CD4-positive, alpha-beta T cell (primary cell): ENCODE results near the gene KRTAP4-1. TPM values are rescaled to one million over a fixed set of nuclear protein-coding genes. Genes with fewer than 3 reads are reported as not detected.

Experiments
- ATAC-seq: fragments of 200-7000 bp; cut with Tn5 transposase; one replicate; pipeline ENCODE4 v1.10.0; 2022; ENCODE audit warnings: mild to moderate bottlenecking; ENCODE audit not compliant: poor library complexity
- CTCF ChIA-PET: fragments of 350-600 bp; sonication (Branson Sonifier 250); formaldehyde crosslinking; loops from one replicate; lab custom pipeline; 2021; ENCODE audit warnings: antibody characterized with exemption, inconsistent platforms; lab: Charles Lee
- POLR2A ChIA-PET: fragments of 350-600 bp; sonication (Branson Sonifier 250); formaldehyde crosslinking; loops from one replicate; lab custom pipeline; 2021; ENCODE audit warnings: antibody characterized with exemption, inconsistent platforms; lab: Charles Lee
- DNase-seq, 14 experiments: peaks; one replicate each; pipeline ENCODE4 v3.0.0-alpha.2; 2013 to 2020; ENCODE audit warnings: mixed read lengths in 2 of 14
- H3K27ac ChIP-seq, 2 donors: one replicate each; pipeline versions ENCODE4 v1.5.1 to v1.7.0; 2013; ENCODE audit warnings: low read length in 2 of 2, low read depth in 1 of 2, mild to moderate bottlenecking in 1 of 2
- H3K27me3 ChIP-seq, 2 experiments: 1 replicate in 1 of 2; 2 replicates in 1 of 2; pipeline versions ENCODE4 v1.6.1 to v1.7.0; 2013; ENCODE audit warnings: low read length in 2 of 2, control low read depth in 1 of 2, mild to moderate bottlenecking in 1 of 2, moderate library complexity in 1 of 2; ENCODE audit not compliant: insufficient read depth in 2 of 2, control insufficient read depth in 1 of 2
- H3K36me3 ChIP-seq: one replicate; pipeline ENCODE4 v1.6.1; 2013; ENCODE audit warnings: low read length, control low read depth; ENCODE audit not compliant: insufficient read depth
- H3K4me1 ChIP-seq: one replicate; pipeline ENCODE4 v1.6.1; 2013; ENCODE audit warnings: low read length, control low read depth; ENCODE audit not compliant: insufficient read depth
- H3K4me3 ChIP-seq: one replicate; pipeline ENCODE4 v1.5.1; 2013; ENCODE audit warnings: mild to moderate bottlenecking, low read length, moderate library complexity
- H3K9me3 ChIP-seq, 2 experiments: 1 replicate in 1 of 2; 2 replicates in 1 of 2; pipeline versions ENCODE4 v1.6.1 to v1.7.0; 2013; ENCODE audit warnings: low read length in 2 of 2, mild to moderate bottlenecking in 2 of 2, control low read depth in 1 of 2, moderate library complexity in 1 of 2; ENCODE audit not compliant: control insufficient read depth in 1 of 2, insufficient read depth in 1 of 2
- H3K27ac Mint-ChIP-seq: one replicate; pipeline ENCODE4 v1.8.0; 2020; ENCODE audit warnings: mixed read lengths
- H3K27me3 Mint-ChIP-seq: one replicate; pipeline ENCODE4 v1.8.0; 2021; ENCODE audit warnings: mixed read lengths
- H3K36me3 Mint-ChIP-seq: one replicate; pipeline ENCODE4 v1.8.0; 2021; ENCODE audit warnings: low read depth, mixed read lengths
- H3K4me1 Mint-ChIP-seq: one replicate; pipeline ENCODE4 v1.8.0; 2021; ENCODE audit warnings: low read depth, mixed read lengths
- H3K4me3 Mint-ChIP-seq: one replicate; pipeline ENCODE4 v1.8.0; 2020; ENCODE audit warnings: mild to moderate bottlenecking, mixed read lengths
- H3K9me3 Mint-ChIP-seq: one replicate; pipeline ENCODE4 v1.8.0; 2020; ENCODE audit warnings: mixed read lengths
- intact Hi-C, 2 experiments: fragments of 100-400 bp; cut with DNase I in 1 of 2; cut with micrococcal nuclease in 1 of 2; formaldehyde crosslinking; loops; one replicate each; pipeline versions ENCODE4 v1.15.1 to v1.9.0; 2023 to 2025; cut with DNase I, micrococcal nuclease
- total RNA-seq, 174 experiments: library from RNA in 2 of 174; stranded (reverse) in 2 of 174; gene quantifications; one replicate each; pipeline ENCODE4 v1.2.3 and lab custom pipeline; 2021 to 2026
- TF ChIP-seq, protein P1 (sequence below): fragments of 200-600 bp; IDR thresholded peaks from one replicate; pipeline ENCODE4 v1.8.0; 2022; ENCODE audit warnings: antibody characterized with exemption, mild to moderate bottlenecking

The KRTAP4-1 gene
- total RNA-seq, 2 experiments from 2014 or later = not detected

DNA sequence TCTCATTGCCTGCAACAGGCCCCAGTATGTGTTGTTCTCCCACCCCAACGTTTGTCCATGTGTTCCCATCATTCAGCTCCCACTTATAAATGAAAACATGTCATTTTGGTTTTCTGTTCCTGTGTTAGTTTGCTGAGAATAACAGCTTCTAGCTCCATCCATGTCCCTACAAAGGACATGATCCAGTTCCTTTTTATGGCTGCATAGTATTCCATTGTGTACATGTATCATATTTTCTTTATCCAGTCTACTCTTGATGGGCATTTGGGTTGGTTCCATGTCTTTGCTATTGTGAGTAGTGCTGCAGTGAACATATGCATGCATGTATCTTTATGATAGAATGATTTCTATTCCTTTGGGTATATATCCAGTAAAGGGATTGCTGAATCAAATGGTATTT lies 31.0 kb upstream of the KRTAP4-1 start:
- no peak overlapping the region for H3K27ac ChIP-seq
- H3K4me1 Mint-ChIP-seq = peaks cover 13% of the 10 kb centered on the region
- H3K4me1 ChIP-seq = no peaks in the 10 kb centered on the region
- H3K27me3 ChIP-seq = no peaks in the 10 kb centered on the region
- H3K9me3 Mint-ChIP-seq = no peaks in the 10 kb centered on the region
- ATAC-seq = no peak
- POLR2A ChIA-PET = no interaction called here
- DNase-seq = no peak
- no peak overlapping the region for H3K4me3 ChIP-seq
- intact Hi-C loops = no loop called here
- no peaks in the 10 kb centered on the region for H3K36me3 ChIP-seq
- H3K27me3 Mint-ChIP-seq = peaks cover 17% of the 10 kb centered on the region
- H3K9me3 ChIP-seq = peaks cover 0 to 12% of the 10 kb centered on the region in 2 experiments
- H3K27ac Mint-ChIP-seq = no peak overlapping the region
- CTCF ChIA-PET = no interaction called here
- TF ChIP-seq, protein P1, sequence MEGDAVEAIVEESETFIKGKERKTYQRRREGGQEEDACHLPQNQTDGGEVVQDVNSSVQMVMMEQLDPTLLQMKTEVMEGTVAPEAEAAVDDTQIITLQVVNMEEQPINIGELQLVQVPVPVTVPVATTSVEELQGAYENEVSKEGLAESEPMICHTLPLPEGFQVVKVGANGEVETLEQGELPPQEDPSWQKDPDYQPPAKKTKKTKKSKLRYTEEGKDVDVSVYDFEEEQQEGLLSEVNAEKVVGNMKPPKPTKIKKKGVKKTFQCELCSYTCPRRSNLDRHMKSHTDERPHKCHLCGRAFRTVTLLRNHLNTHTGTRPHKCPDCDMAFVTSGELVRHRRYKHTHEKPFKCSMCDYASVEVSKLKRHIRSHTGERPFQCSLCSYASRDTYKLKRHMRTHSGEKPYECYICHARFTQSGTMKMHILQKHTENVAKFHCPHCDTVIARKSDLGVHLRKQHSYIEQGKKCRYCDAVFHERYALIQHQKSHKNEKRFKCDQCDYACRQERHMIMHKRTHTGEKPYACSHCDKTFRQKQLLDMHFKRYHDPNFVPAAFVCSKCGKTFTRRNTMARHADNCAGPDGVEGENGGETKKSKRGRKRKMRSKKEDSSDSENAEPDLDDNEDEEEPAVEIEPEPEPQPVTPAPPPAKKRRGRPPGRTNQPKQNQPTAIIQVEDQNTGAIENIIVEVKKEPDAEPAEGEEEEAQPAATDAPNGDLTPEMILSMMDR = no peak
- H3K36me3 Mint-ChIP-seq = no peaks in the 10 kb centered on the region
- H3K4me3 Mint-ChIP-seq = no peak overlapping the region

DNA sequence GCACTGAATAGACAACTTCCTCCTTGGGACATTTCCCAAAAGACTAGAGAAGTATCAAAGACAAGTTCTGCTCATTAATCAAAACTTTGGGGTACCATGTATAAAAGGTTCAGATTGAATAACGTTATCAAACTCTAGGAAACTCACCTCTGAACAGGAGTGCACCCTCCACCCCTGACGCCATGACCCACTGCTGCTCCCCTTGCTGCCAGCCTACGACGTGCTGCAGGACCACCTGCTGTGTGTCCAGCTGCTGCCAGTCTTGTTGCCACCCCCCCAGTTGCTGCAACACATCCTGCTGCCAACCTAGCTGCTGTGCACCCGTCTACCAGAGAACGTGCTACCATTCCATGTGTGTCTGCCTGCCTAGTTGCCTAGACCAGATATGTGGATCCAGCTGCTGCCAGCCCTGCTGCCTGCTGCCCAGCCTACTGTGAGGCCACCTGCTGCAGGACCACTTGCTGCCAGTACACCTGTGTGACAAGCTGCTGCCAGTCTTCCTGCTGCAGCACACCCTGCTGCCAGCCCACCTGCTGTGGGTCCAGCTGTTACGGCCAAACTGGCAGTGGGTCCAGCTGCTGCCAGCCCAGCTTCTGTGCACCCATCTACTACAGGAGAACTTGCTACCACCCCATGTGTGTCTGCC lies 27.9 kb upstream of the KRTAP4-1 start:
- ATAC-seq = no peak
- CTCF ChIA-PET = no interaction called here
- TF ChIP-seq, protein P1 = no peak

DNA sequence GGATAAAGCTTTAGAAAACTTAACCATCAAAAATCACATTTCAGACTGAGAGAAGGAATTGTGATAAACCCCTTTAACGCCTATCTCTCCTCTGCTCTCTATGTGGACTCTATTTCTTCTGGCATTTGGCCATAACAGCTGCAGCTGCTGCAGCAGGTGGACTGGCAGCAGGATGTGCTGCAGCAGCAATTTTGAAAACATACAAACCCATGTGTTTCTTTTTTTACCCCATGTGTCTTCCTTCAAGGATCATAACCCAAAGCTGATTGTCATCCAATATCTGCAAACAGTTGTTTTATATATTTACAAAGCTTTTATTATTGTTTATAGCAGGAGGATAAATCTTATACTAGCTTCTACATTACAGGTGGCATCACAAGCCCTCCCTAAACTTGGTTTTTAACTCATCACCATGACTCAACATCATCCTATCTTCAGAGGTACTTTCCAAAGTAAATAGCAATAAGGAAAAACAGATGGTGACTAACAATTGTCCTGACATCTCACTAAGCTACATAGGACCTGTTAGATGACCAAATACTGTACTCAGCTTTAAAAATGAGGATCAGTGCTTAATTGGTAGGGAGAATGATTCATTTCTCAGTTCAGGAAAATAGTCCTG lies 27.2 kb upstream of the KRTAP4-1 start:
- H3K9me3 Mint-ChIP-seq = no peaks in the 10 kb centered on the region
- peaks cover 13% of the 10 kb centered on the region for H3K4me1 Mint-ChIP-seq
- Histone ChIP-seq H3K27me3 (no peaks in the 10 kb centered on the region), H3K4me3 (no peak overlapping the region), H3K9me3 (peaks cover 0 to 7% of the 10 kb centered on the region in 2 experiments), H3K36me3 (no peaks in the 10 kb centered on the region), H3K27ac (no peak overlapping the region), H3K4me1 (no peaks in the 10 kb centered on the region)
- TF ChIP-seq, protein P1 = no peak
- POLR2A ChIA-PET = no interaction called here
- H3K27me3 Mint-ChIP-seq = peaks cover 31% of the 10 kb centered on the region
- H3K4me3 Mint-ChIP-seq = no peak overlapping the region
- intact Hi-C loops = no loop called here
- no peak overlapping the region for H3K27ac Mint-ChIP-seq
- ATAC-seq = no peak
- H3K36me3 Mint-ChIP-seq = no peaks in the 10 kb centered on the region
- no peak for DNase-seq
- CTCF ChIA-PET = no interaction called here

More for the DNA sequence above, 27.9 kb upstream of the KRTAP4-1 start:
- no peak overlapping the region for H3K27ac Mint-ChIP-seq
- Histone ChIP-seq H3K36me3 (no peaks in the 10 kb centered on the region), H3K9me3 (peaks cover 0 to 7% of the 10 kb centered on the region in 2 experiments), H3K4me1 (no peaks in the 10 kb centered on the region), H3K27me3 (no peaks in the 10 kb centered on the region), H3K27ac (no peak overlapping the region), H3K4me3 (no peak overlapping the region)
- DNase-seq = no peak
- no peaks in the 10 kb centered on the region for H3K36me3 Mint-ChIP-seq
- POLR2A ChIA-PET = no interaction called here
- H3K9me3 Mint-ChIP-seq = no peaks in the 10 kb centered on the region
- H3K27me3 Mint-ChIP-seq = peaks cover 31% of the 10 kb centered on the region
- peaks cover 13% of the 10 kb centered on the region for H3K4me1 Mint-ChIP-seq
- intact Hi-C loops = no loop called here
- no peak overlapping the region for H3K4me3 Mint-ChIP-seq
